ENCODE results near the gene RNF144A. TPM values are rescaled to one million over a fixed set of nuclear protein-coding genes. Genes with fewer than 3 reads are reported as not detected.

The RNF144A gene
- total RNA-seq, 1 donor from 2014 or later = 39.9 TPM

GRCh38 chr2:7004636-7005035 lies 87.4 kb downstream of the RNF144A start:
- Mint-ChIP-seq H3K4me1 (ENCODE audit: low read depth) (peaks cover 7% of the 10 kb centered on the region), H3K9me3 (ENCODE audit: low read depth) (no peaks in the 10 kb centered on the region), H3K27me3 (no peaks in the 10 kb centered on the region), H3K36me3 (ENCODE audit: insufficient read depth) (peaks cover 5% of the 10 kb centered on the region), H3K27ac (no peak overlapping the region), H3K4me3 (ENCODE audit: low read depth) (no peak overlapping the region)
- TF ChIP-seq CTCF (IDR thresholded peaks at IDR 0.05; ENCODE audit: unreplicated experiment) = no peak
- DNase-seq (ENCODE audit: low spot score, unreplicated experiment) = no peak

GRCh38 chr2:7007488-7007845 lies 90.3 kb downstream of the RNF144A start:
- H3K27ac Mint-ChIP-seq = no peak overlapping the region
- H3K27me3 Mint-ChIP-seq = no peaks in the 10 kb centered on the region
- H3K4me3 Mint-ChIP-seq (ENCODE audit: low read depth) = no peak overlapping the region
- H3K36me3 Mint-ChIP-seq (ENCODE audit: insufficient read depth) = peaks cover 6% of the 10 kb centered on the region
- peaks cover 8% of the 10 kb centered on the region for H3K4me1 Mint-ChIP-seq (ENCODE audit: low read depth)
- DNase-seq (ENCODE audit: low spot score, unreplicated experiment) = no peak
- no peaks in the 10 kb centered on the region for H3K9me3 Mint-ChIP-seq (ENCODE audit: low read depth)
- TF ChIP-seq CTCF (IDR thresholded peaks at IDR 0.05; ENCODE audit: unreplicated experiment) = no peak

- no peaks in the 10 kb centered on the region for H3K27me3 Mint-ChIP-seq
- no peak for DNase-seq (ENCODE audit: low spot score, unreplicated experiment)
- H3K27ac Mint-ChIP-seq = peak overlapping the region; percentile 15
- no peaks in the 10 kb centered on the region for H3K9me3 Mint-ChIP-seq (ENCODE audit: low read depth)
- H3K4me1 Mint-ChIP-seq (ENCODE audit: low read depth) = peaks cover 8% of the 10 kb centered on the region
- peaks cover 6% of the 10 kb centered on the region for H3K36me3 Mint-ChIP-seq (ENCODE audit: insufficient read depth)
- no peak for TF ChIP-seq CTCF (IDR thresholded peaks at IDR 0.05; ENCODE audit: unreplicated experiment)
- no peak overlapping the region for H3K4me3 Mint-ChIP-seq (ENCODE audit: low read depth)
Measured at GRCh38 chr2:7007846-7008741, 90.9 kb downstream of the RNF144A start.

- no peak overlapping the region for H3K27ac Mint-ChIP-seq
- H3K9me3 Mint-ChIP-seq (ENCODE audit: low read depth) = no peaks in the 10 kb centered on the region
- H3K36me3 Mint-ChIP-seq (ENCODE audit: insufficient read depth) = peaks cover 5% of the 10 kb centered on the region
- H3K27me3 Mint-ChIP-seq = no peaks in the 10 kb centered on the region
- TF ChIP-seq CTCF (IDR thresholded peaks at IDR 0.05; ENCODE audit: unreplicated experiment) = no peak
- H3K4me3 Mint-ChIP-seq (ENCODE audit: low read depth) = no peak overlapping the region
- no peak for DNase-seq (ENCODE audit: low spot score, unreplicated experiment)
- peaks cover 8% of the 10 kb centered on the region for H3K4me1 Mint-ChIP-seq (ENCODE audit: low read depth)
Measured at GRCh38 chr2:7009207-7009911, 92.1 kb downstream of the RNF144A start.

GRCh38 chr2:7010391-7011054 lies 93.3 kb downstream of the RNF144A start:
- TF ChIP-seq CTCF (IDR thresholded peaks at IDR 0.05; ENCODE audit: unreplicated experiment) = no peak
- Mint-ChIP-seq H3K4me3 (ENCODE audit: low read depth) (no peak overlapping the region), H3K9me3 (ENCODE audit: low read depth) (no peaks in the 10 kb centered on the region), H3K27me3 (no peaks in the 10 kb centered on the region), H3K4me1 (ENCODE audit: low read depth) (peaks cover 11% of the 10 kb centered on the region), H3K27ac (no peak overlapping the region), H3K36me3 (ENCODE audit: insufficient read depth) (peaks cover 5% of the 10 kb centered on the region)
- DNase-seq (ENCODE audit: low spot score, unreplicated experiment) = no peak
